Measurements from ENCODE around the gene C10orf90. TPM values are rescaled to one million over a fixed set of nuclear protein-coding genes. Genes with fewer than 3 reads are reported as not detected.

C10orf90 gene
- total RNA-seq, 2 donors from 2014 or later: 0.43 TPM; not detected in 1

DNA sequence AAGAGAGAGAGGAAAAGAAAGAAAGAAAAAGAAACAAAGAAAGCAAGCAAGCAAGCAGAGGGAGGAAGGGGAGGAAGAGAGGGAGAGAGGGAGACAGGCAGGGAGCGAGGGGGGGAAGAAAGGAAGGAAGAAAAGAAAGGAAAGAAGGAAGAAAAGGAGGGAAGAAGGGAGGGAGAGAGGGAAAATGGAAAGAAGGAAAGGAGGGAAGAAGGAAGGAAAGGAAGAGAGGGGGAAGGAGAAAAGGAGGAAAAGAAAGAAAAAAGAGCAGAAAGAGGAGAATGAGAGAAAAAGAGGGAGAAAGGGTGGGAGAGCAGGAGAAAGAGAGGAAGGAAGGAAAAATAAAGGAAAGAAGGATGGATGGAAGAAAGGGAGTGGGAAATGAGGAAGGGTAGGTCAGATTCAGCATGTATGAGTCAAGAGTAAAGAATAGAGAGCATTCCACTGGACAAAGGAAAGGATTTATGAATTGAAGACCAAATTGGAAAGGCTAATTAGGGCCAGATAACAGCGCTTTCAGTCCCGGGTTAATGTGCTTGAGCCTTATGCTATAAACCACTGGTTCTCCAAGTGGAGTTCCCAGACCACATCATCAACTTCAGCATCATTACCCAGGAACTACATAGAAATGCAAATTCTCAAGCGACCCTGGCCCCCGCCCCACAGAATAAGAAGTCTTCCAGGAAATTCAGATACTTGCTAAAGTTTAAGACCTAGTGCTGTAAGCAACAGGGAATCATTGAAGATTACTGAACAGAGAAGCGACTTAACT, 85.1 kb downstream of the C10orf90 start:
- no peaks in the 10 kb centered on the region for H3K9me3 ChIP-seq
- no peaks in the 10 kb centered on the region for H3K36me3 ChIP-seq
- no peak overlapping the region for H3K4me3 ChIP-seq
- TF ChIP-seq, protein P1, sequence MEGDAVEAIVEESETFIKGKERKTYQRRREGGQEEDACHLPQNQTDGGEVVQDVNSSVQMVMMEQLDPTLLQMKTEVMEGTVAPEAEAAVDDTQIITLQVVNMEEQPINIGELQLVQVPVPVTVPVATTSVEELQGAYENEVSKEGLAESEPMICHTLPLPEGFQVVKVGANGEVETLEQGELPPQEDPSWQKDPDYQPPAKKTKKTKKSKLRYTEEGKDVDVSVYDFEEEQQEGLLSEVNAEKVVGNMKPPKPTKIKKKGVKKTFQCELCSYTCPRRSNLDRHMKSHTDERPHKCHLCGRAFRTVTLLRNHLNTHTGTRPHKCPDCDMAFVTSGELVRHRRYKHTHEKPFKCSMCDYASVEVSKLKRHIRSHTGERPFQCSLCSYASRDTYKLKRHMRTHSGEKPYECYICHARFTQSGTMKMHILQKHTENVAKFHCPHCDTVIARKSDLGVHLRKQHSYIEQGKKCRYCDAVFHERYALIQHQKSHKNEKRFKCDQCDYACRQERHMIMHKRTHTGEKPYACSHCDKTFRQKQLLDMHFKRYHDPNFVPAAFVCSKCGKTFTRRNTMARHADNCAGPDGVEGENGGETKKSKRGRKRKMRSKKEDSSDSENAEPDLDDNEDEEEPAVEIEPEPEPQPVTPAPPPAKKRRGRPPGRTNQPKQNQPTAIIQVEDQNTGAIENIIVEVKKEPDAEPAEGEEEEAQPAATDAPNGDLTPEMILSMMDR (IDR thresholded peaks at IDR 0.05): no peak
- no peak for DNase-seq (ENCODE audit: low spot score)
- H3K27me3 ChIP-seq: no peaks in the 10 kb centered on the region
- H3K27ac ChIP-seq: no peak overlapping the region
- no peaks in the 10 kb centered on the region for H3K4me1 ChIP-seq

DNA sequence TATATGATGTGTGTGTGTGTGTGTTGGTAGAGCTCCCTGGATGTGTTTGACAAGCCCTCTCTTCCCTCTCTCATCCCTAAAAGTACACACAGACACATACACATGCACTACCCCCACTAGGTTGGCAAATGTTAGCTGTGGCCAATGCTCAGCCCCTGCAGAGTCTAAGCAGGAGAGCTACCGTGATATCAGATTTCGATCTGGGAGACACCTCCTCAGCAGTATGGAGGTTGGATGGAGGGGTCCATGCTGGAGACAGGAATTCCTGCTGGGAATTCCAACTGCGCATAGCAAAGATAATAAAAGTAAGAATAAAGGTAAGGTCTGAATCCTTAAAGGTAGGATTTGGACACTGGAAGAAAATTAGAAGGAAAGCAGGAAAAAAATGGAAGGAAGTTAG, 85.7 kb downstream of the C10orf90 start:
- Histone ChIP-seq H3K9me3 (no peaks in the 10 kb centered on the region), H3K4me3 (no peak overlapping the region), H3K4me1 (no peaks in the 10 kb centered on the region), H3K27ac (no peak overlapping the region), H3K36me3 (no peaks in the 10 kb centered on the region), H3K27me3 (no peaks in the 10 kb centered on the region)
- TF ChIP-seq, protein P1 (IDR thresholded peaks at IDR 0.05): no peak
- DNase-seq (ENCODE audit: low spot score): no peak

DNA sequence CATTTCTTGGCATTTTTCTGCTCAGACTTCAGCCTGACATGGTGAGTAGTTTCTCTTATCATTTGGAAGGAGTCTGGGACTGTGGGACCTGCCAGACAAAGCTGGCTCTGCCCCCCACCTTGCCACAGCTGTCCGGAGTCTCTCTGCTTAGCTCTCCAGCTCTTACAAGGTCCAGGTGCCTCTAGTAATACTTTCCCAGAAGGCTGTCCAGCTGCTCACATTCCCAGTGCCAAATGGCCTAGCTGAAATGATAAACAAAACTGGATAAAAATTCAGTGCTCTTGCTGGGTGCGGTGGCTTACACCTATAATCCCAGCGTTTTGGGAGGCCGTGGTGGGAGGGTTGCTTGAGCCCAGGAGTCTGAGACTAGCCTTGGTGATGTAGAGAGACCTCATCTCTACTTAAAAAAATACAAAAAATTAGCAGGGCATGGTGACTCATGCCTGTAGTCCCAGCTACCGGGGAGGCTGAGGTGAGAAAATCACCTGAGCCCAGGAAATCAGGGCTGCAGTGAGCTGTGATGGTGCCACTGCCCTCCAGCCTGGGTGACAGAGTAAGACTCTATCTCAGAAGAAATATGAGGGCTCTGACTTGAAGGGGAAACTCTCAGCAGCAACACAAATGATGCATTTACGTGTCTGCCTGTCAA, 86.8 kb downstream of the C10orf90 start:
- TF ChIP-seq, protein P1 (IDR thresholded peaks at IDR 0.05): no peak
- DNase-seq (ENCODE audit: low spot score): no peak
- Histone ChIP-seq H3K9me3 (no peaks in the 10 kb centered on the region), H3K27ac (no peak overlapping the region), H3K27me3 (no peaks in the 10 kb centered on the region), H3K36me3 (no peaks in the 10 kb centered on the region), H3K4me3 (no peak overlapping the region), H3K4me1 (no peaks in the 10 kb centered on the region)

DNA sequence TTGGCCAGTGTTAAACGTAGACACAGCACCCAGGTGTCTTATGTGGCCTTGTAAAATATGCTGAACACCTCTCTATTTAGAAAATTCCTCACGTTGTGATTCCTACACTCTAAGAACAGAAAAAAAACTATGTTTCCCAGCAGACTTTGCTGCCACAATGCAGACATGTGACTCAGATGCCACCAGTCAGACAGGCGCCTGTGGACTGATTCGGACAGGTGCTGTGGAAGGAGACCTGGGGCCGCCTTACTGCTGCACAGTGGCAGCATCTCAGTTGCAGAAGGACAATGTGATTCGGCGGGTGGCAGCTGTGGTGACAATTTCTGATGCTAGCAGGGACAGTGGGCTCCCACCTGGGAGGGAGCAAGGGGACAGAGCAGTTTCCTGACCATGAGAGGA, 88.8 kb downstream of the C10orf90 start:
- Histone ChIP-seq H3K9me3 (peaks cover 0 to 8% of the 10 kb centered on the region in 2 donors), H3K4me3 (no peak overlapping the region), H3K36me3 (no peaks in the 10 kb centered on the region)

DNA sequence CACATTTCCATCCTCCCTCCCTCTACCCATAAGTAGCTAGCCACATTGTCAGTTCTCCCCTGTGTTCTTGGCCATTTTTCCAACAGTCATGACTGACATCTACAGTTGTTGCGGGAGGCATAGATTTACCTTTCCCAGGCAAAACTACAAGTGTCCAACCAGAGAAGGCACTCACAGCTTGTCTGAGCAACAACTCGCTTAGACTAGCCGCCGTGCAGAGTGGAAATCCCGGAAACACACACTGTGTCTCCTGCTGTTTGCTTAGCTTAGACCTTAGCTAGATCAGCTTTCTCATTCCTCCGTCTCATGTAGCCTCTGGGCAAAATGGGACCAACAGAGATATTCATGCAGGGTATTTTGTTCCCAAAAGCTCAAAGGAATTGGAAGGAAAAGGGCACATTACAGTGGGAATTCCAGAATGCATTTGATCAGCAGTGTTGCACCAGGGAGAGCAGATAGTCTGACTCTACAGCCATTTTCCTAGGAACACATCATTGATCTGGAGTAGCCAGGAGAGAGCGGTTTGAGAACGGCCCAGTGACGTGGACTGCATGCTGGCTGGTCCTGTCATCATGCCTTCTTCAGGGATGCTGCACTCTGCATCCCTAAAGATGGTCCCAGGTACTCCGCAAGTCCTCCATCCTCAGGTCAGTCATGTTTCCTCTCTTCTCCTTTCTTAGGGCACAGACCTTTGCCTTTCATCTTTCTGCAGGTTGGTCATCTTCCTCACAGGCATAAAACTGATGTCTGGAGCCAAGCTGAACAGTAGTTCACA, 89.4 kb downstream of the C10orf90 start:
- Histone ChIP-seq H3K4me3 (no peak overlapping the region), H3K27me3 (no peaks in the 10 kb centered on the region), H3K9me3 (peaks cover 0 to 8% of the 10 kb centered on the region in 2 donors), H3K27ac (no peak overlapping the region), H3K36me3 (no peaks in the 10 kb centered on the region), H3K4me1 (no peaks in the 10 kb centered on the region)
- TF ChIP-seq, protein P1 (IDR thresholded peaks at IDR 0.05): no peak
- DNase-seq (ENCODE audit: low spot score): no peak

More for the DNA sequence above, 88.8 kb downstream of the C10orf90 start:
- DNase-seq (ENCODE audit: low spot score): no peak
- H3K27me3 ChIP-seq: no peaks in the 10 kb centered on the region
- no peak overlapping the region for H3K27ac ChIP-seq
- H3K4me1 ChIP-seq: no peaks in the 10 kb centered on the region
- TF ChIP-seq, protein P1 (IDR thresholded peaks at IDR 0.05): no peak

All from right atrium auricular region (tissue), 2 donors.